HepG2 (cell line): ENCODE data around the gene MC1R. TPM values are rescaled to one million over a fixed set of nuclear protein-coding genes. Genes with fewer than 3 reads are reported as not detected.

Experiments used
- ATAC-seq: fragments of 200-7000 bp; cut with Tn5 transposase; 3 replicates; pipeline ENCODE4 v1.9.1; 2020; ENCODE audit warnings: mild to moderate bottlenecking, moderate library complexity
- Bru-seq: library from RNA; stranded (reverse); fragments of 400-500 nt; gene quantifications from one replicate; lab custom pipeline; 2021; lab: Mats Ljungman, UMichigan
- BruChase-seq, 2 experiments: library from RNA; stranded (reverse); fragments of 400-500 nt; gene quantifications; one replicate each; lab custom pipeline; 2021; lab: Mats Ljungman, UMichigan
- BruUV-seq: library from RNA; stranded (reverse); fragments of 400-500 nt; replicated peaks from 2 replicates; lab custom pipeline; 2021; lab: Mats Ljungman, UMichigan
- CTCF ChIA-PET: fragments of 300-600 bp; formaldehyde crosslinking; extraction: SDS; loops from one replicate; lab custom pipeline; 2021; ENCODE audit warnings: low total read pairs, inconsistent platforms, low intra/inter-chr PET ratio; lab: Yijun Ruan, JAX
- POLR2A ChIA-PET: fragments of 350-600 bp; sonication (Branson Sonifier 250); formaldehyde crosslinking; loops from one replicate; lab custom pipeline; 2020; ENCODE audit warnings: antibody characterized with exemption, inconsistent platforms; lab: Yijun Ruan, JAX
- DNase-seq: peaks from one replicate; pipeline ENCODE4 v3.0.0-alpha.2; 2015; ENCODE audit warnings: low spot score
- FAIRE-seq: peaks from 3 replicates; lab custom pipeline; 2011; peaks lifted over from hg19 to GRCh38; lab: Jason Lieb, UNC
- H2AFZ ChIP-seq: one replicate; pipeline ENCODE4 v1.6.1; 2011; ENCODE audit warnings: low read length, inconsistent platforms
- H3K27ac ChIP-seq: fragments of 300-600 bp; 3 replicates; pipeline ENCODE4 v1.8.0; 2011; ENCODE audit warnings: mixed run types, mild to moderate bottlenecking, mixed read lengths, low read length, inconsistent platforms; ENCODE audit not compliant: insufficient read depth; ENCODE audit errors: extremely low read length
- H3K27me3 ChIP-seq, 2 experiments: fragments of 200-600 bp in 1 of 2; 2 replicates in 1 of 2; 3 replicates in 1 of 2; pipeline versions ENCODE4 v1.6.0 to v1.8.0; 2011; ENCODE audit warnings: low read length in 2 of 2, mild to moderate bottlenecking in 2 of 2, moderate library complexity in 2 of 2, inconsistent platforms in 1 of 2; ENCODE audit not compliant: insufficient read depth in 2 of 2, control insufficient read depth in 1 of 2
- H3K36me3 ChIP-seq, 2 experiments: fragments of 200-600 bp in 1 of 2; replicated peaks in 1 of 2; 2 replicates in 1 of 2; 3 replicates in 1 of 2; pipeline versions ENCODE4 v1.5.1 to v1.8.0; 2011; ENCODE audit warnings: low read length in 2 of 2, inconsistent platforms in 1 of 2; ENCODE audit not compliant: insufficient read depth in 2 of 2, control insufficient read depth in 1 of 2
- H3K4me1 ChIP-seq: 2 replicates; pipeline ENCODE4 v1.5.1; 2012; ENCODE audit warnings: low read length, inconsistent platforms; ENCODE audit not compliant: insufficient read depth
- H3K4me2 ChIP-seq: 2 replicates; pipeline ENCODE4 v1.6.0; 2011; ENCODE audit warnings: low read depth, low read length, inconsistent platforms
- H3K4me3 ChIP-seq, 3 experiments: fragments of 200-600 bp in 1 of 3; sonication (generic), shearing (Covaris generic) in 1 of 3; replicated peaks in 1 of 3; 2 replicates each; pipeline ENCODE4 v1.5.1; 2011 to 2016; ENCODE audit warnings: low read length in 3 of 3, inconsistent platforms in 2 of 3, low read depth in 2 of 3, mild to moderate bottlenecking in 2 of 3, control low read depth in 1 of 3, mixed read lengths in 1 of 3; ENCODE audit not compliant: insufficient read depth in 1 of 3
- H3K79me2 ChIP-seq: one replicate; pipeline ENCODE4 v1.6.1; 2011; ENCODE audit warnings: low read length, inconsistent platforms; ENCODE audit not compliant: insufficient read depth
- H3K9ac ChIP-seq: 2 replicates; pipeline ENCODE4 v1.6.0; 2011; ENCODE audit warnings: mild to moderate bottlenecking, low read depth, low read length, inconsistent platforms; ENCODE audit not compliant: insufficient read depth
- H3K9me3 ChIP-seq: 2 replicates; pipeline ENCODE4 v1.5.1; 2012; ENCODE audit warnings: mild to moderate bottlenecking, low read length
- H4K20me1 ChIP-seq: 2 replicates; pipeline ENCODE4 v1.6.0; 2011; ENCODE audit warnings: inconsistent platforms, mild to moderate bottlenecking, low read length, moderate library complexity; ENCODE audit not compliant: insufficient read depth
- ARNTL ChIP-seq: sonication (generic); formaldehyde crosslinking; IDR thresholded peaks from 2 replicates; pipeline ENCODE4 v1.4.0; 2020; ENCODE audit warnings: mild to moderate bottlenecking, missing genetic modification reagents
- BHLHE40 ChIP-seq: IDR thresholded peaks from 2 replicates; pipeline ENCODE4 v1.6.1; 2011; ENCODE audit warnings: low read length, improper control_type of control experiment
- ELF1 ChIP-seq: sonication (generic); formaldehyde crosslinking; IDR thresholded peaks from 2 replicates; pipeline ENCODE4 v1.4.0; 2020; ENCODE audit warnings: missing genetic modification reagents
- FOXA3 ChIP-seq: IDR thresholded peaks from 2 replicates; pipeline ENCODE4 v1.6.1; 2016; ENCODE audit warnings: missing genetic modification reagents, missing compliant biosample characterization
- KAT2B ChIP-seq: fragments of 150-350 bp; IDR thresholded peaks from 2 replicates; pipeline ENCODE4 v1.6.1; 2014; ENCODE audit warnings: low read depth, low read length, borderline replicate concordance
- MIXL1 ChIP-seq: IDR thresholded peaks from 2 replicates; pipeline ENCODE4 v1.6.1; 2016
- MLLT10 ChIP-seq: sonication (generic); formaldehyde crosslinking; IDR thresholded peaks from 2 replicates; pipeline ENCODE4 v1.4.0; 2020; ENCODE audit warnings: missing genetic modification reagents
- MXD4 ChIP-seq: IDR thresholded peaks from 2 replicates; pipeline ENCODE4 v1.6.1; 2016; ENCODE audit warnings: mild to moderate bottlenecking, missing biosample characterization, missing genetic modification reagents
- RBM39 ChIP-seq: fragments of 200-400 bp; formaldehyde crosslinking; IDR thresholded peaks from one replicate; pipeline ENCODE4 v1.6.1; 2018; ENCODE audit warnings: antibody characterized with exemption, mild to moderate bottlenecking, low read depth, low read length; ENCODE audit not compliant: poor library complexity, severe bottlenecking
- ZBTB21 ChIP-seq: sonication (generic); formaldehyde crosslinking; IDR thresholded peaks from 2 replicates; pipeline ENCODE4 v1.4.0; 2020; ENCODE audit warnings: missing genetic modification reagents
- ZBTB7B ChIP-seq: sonication (generic); formaldehyde crosslinking; IDR thresholded peaks from 2 replicates; pipeline ENCODE4 v1.4.0; 2020; ENCODE audit warnings: missing genetic modification reagents
- ZMYM3 ChIP-seq: sonication (generic); formaldehyde crosslinking; IDR thresholded peaks from 2 replicates; pipeline ENCODE4 v1.5.1; 2020; ENCODE audit warnings: mild to moderate bottlenecking, missing genetic modification reagents
- ZNF224 ChIP-seq: sonication (generic); formaldehyde crosslinking; IDR thresholded peaks from 2 replicates; pipeline ENCODE4 v1.5.0; 2020; ENCODE audit warnings: mild to moderate bottlenecking, missing genetic modification reagents
- ZNF232 ChIP-seq: sonication (generic); formaldehyde crosslinking; IDR thresholded peaks from 2 replicates; pipeline ENCODE4 v1.4.0; 2020; ENCODE audit warnings: missing genetic modification reagents, borderline replicate concordance
- ZNF501 ChIP-seq: sonication (generic); formaldehyde crosslinking; IDR thresholded peaks from 2 replicates; pipeline ENCODE4 v1.5.1; 2020; ENCODE audit warnings: mild to moderate bottlenecking, moderate library complexity, missing genetic modification reagents
- ZNF556 ChIP-seq: sonication (generic); formaldehyde crosslinking; IDR thresholded peaks from 2 replicates; pipeline ENCODE4 v1.4.0; 2020; ENCODE audit warnings: mild to moderate bottlenecking, missing genetic modification reagents, borderline replicate concordance
- ZNF616 ChIP-seq: sonication (generic); formaldehyde crosslinking; IDR thresholded peaks from 2 replicates; pipeline ENCODE4 v1.5.0; 2020; ENCODE audit warnings: low read depth, mild to moderate bottlenecking, missing genetic modification reagents
- ZNF841 ChIP-seq: sonication (generic); formaldehyde crosslinking; IDR thresholded peaks from 2 replicates; pipeline ENCODE4 v1.8.1; 2023; ENCODE audit warnings: missing genetic modification reagents, borderline replicate concordance
- ZZZ3 ChIP-seq: sonication (generic); formaldehyde crosslinking; IDR thresholded peaks from 2 replicates; pipeline ENCODE4 v1.4.0; 2020; ENCODE audit warnings: missing genetic modification reagents, mild to moderate bottlenecking, borderline replicate concordance
- WGBS: methylation state at CpG from one replicate; pipeline ENCODE4 v1.1.6; 2017; ENCODE audit warnings: low lambda C conversion rate; 5-methylcytosine and 5-hydroxymethylcytosine counted together
- in situ Hi-C: cut with HindIII; loops from 2 replicates; pipeline ENCODE4 v1.10.0; 2017; ENCODE audit warnings: low pct_unique_long_range_greater_than_20kb; ENCODE audit not compliant: extremely low pct_ligation_motif_present
- intact Hi-C: fragments of 100-400 bp; cut with micrococcal nuclease; formaldehyde crosslinking; loops from one replicate; pipeline ENCODE4 v1.10.0; 2022; ENCODE audit not compliant: unreplicated experiment
- long read RNA-seq, 2 experiments: library from RNA in 1 of 2; library from polyadenylated mRNA in 1 of 2; stranded (forward) in 1 of 2; unstranded in 1 of 2; transcript quantifications; one replicate each; pipeline ENCODE4 v2.0.0, GENCODE V29; 2019 to 2022
- polyA minus RNA-seq, 3 experiments: library from RNA; depleted of rRNA, polyadenylated mRNA; stranded (reverse); fragments of >200 nt; gene quantifications; 2 replicates each; pipeline ENCODE4 v1.2.3, GENCODE V29; 2011; ENCODE audit warnings: low replicate concordance in 1 of 3
- polyA plus RNA-seq, 8 experiments: library from polyadenylated mRNA; depleted of rRNA in 3 of 8; stranded (reverse) in 7 of 8; unstranded in 1 of 8; fragments of >200 nt; fragmentation: Illumina TruSeq in 4 of 8; extraction: Trizol in 4 of 8; gene quantifications; 2 replicates each; pipeline versions ENCODE4 v1.2.1 to v1.2.3, GENCODE V29; 2011 to 2016; ENCODE audit warnings: low read depth in 4 of 8, missing spikeins in 1 of 8, mixed read lengths in 1 of 8; ENCODE audit not compliant: insufficient read depth in 1 of 8
- total RNA-seq, 5 experiments: library from RNA; depleted of rRNA; stranded (reverse); fragments of >200 nt; fragmentation: Illumina TruSeq; extraction: Trizol; gene quantifications; 2 replicates each; pipeline ENCODE4 v1.2.3, GENCODE V29; 2016; ENCODE audit warnings: low read depth in 1 of 5

MC1R gene
- total RNA-seq (2016; rRNA removed; fragmentation: Illumina TruSeq; extraction: Trizol) (7.2 and 9.1 TPM in 2 replicates), polyA plus RNA-seq (2011; rRNA removed) (14.8 and 20.0 TPM in 2 replicates), polyA minus RNA-seq (2011; rRNA and poly(A)+ RNA removed; ENCODE audit: low replicate concordance) (23.7 and 30.7 TPM in 2 replicates), Bru-seq, nascent RNA (percentile 58 among the genes with signal in this experiment), BruChase-seq, experiment 1, labeled RNA remaining after a 6-hour chase (percentile 91 among the genes with signal in this experiment), BruChase-seq, experiment 2, labeled RNA remaining after a 2-hour chase (percentile 81 among the genes with signal in this experiment)
- total RNA-seq (2016; cell fraction: cytosol; rRNA removed; fragmentation: Illumina TruSeq; extraction: Trizol; ENCODE audit: low read depth): 3.5 and 3.7 TPM in 2 replicates
- total RNA-seq (2016; cell fraction: insoluble cytoplasmic fraction; rRNA removed; fragmentation: Illumina TruSeq; extraction: Trizol): 8.1 and 8.7 TPM in 2 replicates
- total RNA-seq (2016; cell fraction: membrane; rRNA removed; fragmentation: Illumina TruSeq; extraction: Trizol): 8.1 and 9.5 TPM in 2 replicates
- 7.2 and 7.7 TPM in 2 replicates for total RNA-seq (2016; cell fraction: nucleus; rRNA removed; fragmentation: Illumina TruSeq; extraction: Trizol)
- polyA plus RNA-seq (2011; cell fraction: cytosol; rRNA removed): 14.8 and 18.9 TPM in 2 replicates
- 89.3 and 96.4 TPM in 2 replicates for polyA plus RNA-seq (2011; cell fraction: nucleus; rRNA removed)
- polyA plus RNA-seq (2012): 6.5 and 12.0 TPM in 2 replicates
- 2.9 and 3.1 TPM in 2 replicates for polyA plus RNA-seq (2016; cell fraction: cytosol; fragmentation: Illumina TruSeq; extraction: Trizol; ENCODE audit: low read depth)
- polyA plus RNA-seq (2016; cell fraction: insoluble cytoplasmic fraction; fragmentation: Illumina TruSeq; extraction: Trizol; ENCODE audit: low read depth): 6.7 and 7.1 TPM in 2 replicates
- polyA plus RNA-seq (2016; cell fraction: membrane; fragmentation: Illumina TruSeq; extraction: Trizol; ENCODE audit: low read depth): 6.5 and 7.5 TPM in 2 replicates
- polyA plus RNA-seq (2016; cell fraction: nucleus; fragmentation: Illumina TruSeq; extraction: Trizol; ENCODE audit: insufficient read depth, low read depth): 17.7 and 19.3 TPM in 2 replicates
- 5.4 and 5.5 TPM in 2 replicates for polyA minus RNA-seq (2011; cell fraction: cytosol; rRNA and poly(A)+ RNA removed)
- 16.0 and 17.0 TPM in 2 replicates for polyA minus RNA-seq (2011; cell fraction: nucleus; rRNA and poly(A)+ RNA removed)
- long read RNA-seq, experiment 1, transcript MC1R-202 (1 exons, 3,099 nt): major isoform, 14 of 14 reads
- long read RNA-seq, experiment 1, partial matches to known transcripts: 0 of 14 reads
- long read RNA-seq, experiment 1, other reads (novel, unspliced or antisense): 0 of 14 reads
- long read RNA-seq, experiment 2, transcript MC1R-202 (1 exons, 3,099 nt): major isoform, 39 of 43 reads
- long read RNA-seq, experiment 2, partial matches to known transcripts: 4 of 43 reads
- long read RNA-seq, experiment 2, other reads (novel, unspliced or antisense): 0 of 43 reads

GRCh38 chr16:89918453-89919347, at the start of gene MC1R:
Gene MC1R (plus strand): TSS chr16:89918862. CDS start chr16:89919259, 397 bp downstream.
- in situ Hi-C loops (no loop called here), intact Hi-C loops (loop anchor here (2.0 to 5.0 kb wide), 2 partner anchors 44 to 216 kb away; partner anchors contain the start of gene SPATA2L)
- FAIRE-seq (peak; percentile 93), ATAC-seq (peak; percentile 46), DNase-seq (peak; percentile 88)
- no peaks in the 10 kb centered on the region for H3K36me3 ChIP-seq
- no peaks in the 10 kb centered on the region for H3K9me3 ChIP-seq
- H2AFZ ChIP-seq: no peak within 1 kb of the TSS
- no peaks in the 10 kb centered on the region; the same call in 1 of the 2 replicates for H4K20me1 ChIP-seq
- H3K27me3 ChIP-seq: no peaks in the 10 kb centered on the region; a peak in 1 of 5 replicates
- peak within 1 kb of the TSS; percentile 77 for H3K27ac ChIP-seq
- ChIA-PET POLR2A (interaction anchor here (0.5 to 2.4 kb wide), 26 partner anchors 9 to 224 kb away, joined by 3 to 25 read pairs (median 4); partner anchors contain the start of genes DEF8, FANCA, SPIRE2 and TCF25), CTCF (interaction anchor here (0.9 kb wide), 1 partner anchor 8 kb away, joined by 4 read pairs; no protein-coding TSS in a partner anchor)
- H3K4me1 ChIP-seq: peaks cover 79% of the 10 kb centered on the region
- H3K4me3 ChIP-seq: peak within 1 kb of the TSS; percentile 45 to 90 (median 49)
- no TSS peak for BruUV-seq
- peaks cover 23% of the 10 kb centered on the region for H3K79me2 ChIP-seq
- WGBS: 4% methylated on average over 17 of the region's 23 CpGs
- H3K4me2 ChIP-seq: peak within 1 kb of the TSS; percentile 98
- peak within 1 kb of the TSS; percentile 97 for H3K9ac ChIP-seq
- TF ChIP-seq BHLHE40 (peak; percentile 64), ZNF841 (CRISPR knock-in tag) (0 out of 2 replicates have a peak, but pooled peaks have one; percentile 53), ZNF556 (CRISPR knock-in tag) (no peak), RBM39 (peak; percentile 54), MXD4 (CRISPR knock-in tag) (peak; percentile 78), ZNF616 (CRISPR knock-in tag) (peak; percentile 79; the same call in 1 of the 2 replicates), ZNF232 (peak; percentile 70; the same call in 1 of the 2 replicates), FOXA3 (CRISPR knock-in tag) (peak; percentile 51), ELF1 (CRISPR knock-in tag) (peak; percentile 56), ZMYM3 (CRISPR knock-in tag) (0 out of 2 replicates have a peak, but pooled peaks have one; percentile 44), ARNTL (CRISPR knock-in tag) (0 out of 2 replicates have a peak, but pooled peaks have one; percentile 6), ZZZ3 (CRISPR knock-in tag) (0 out of 2 replicates have a peak, but pooled peaks have one; percentile 13), KAT2B (no peak), MIXL1 (CRISPR knock-in tag) (peak; percentile 61), ZNF224 (CRISPR knock-in tag) (peak; percentile 7), ZBTB21 (CRISPR knock-in tag) (peak; percentile 65), ZNF501 (CRISPR knock-in tag) (peak; percentile 71; the same call in 1 of the 2 replicates), ZBTB7B (peak; percentile 100), MLLT10 (CRISPR knock-in tag) (no peak)
